Lung (tissue), 12 donors: Measurements from ENCODE around the gene TAOK1. TPM values are rescaled to one million over a fixed set of nuclear protein-coding genes. Genes with fewer than 3 reads are reported as not detected.

Source experiments
- ATAC-seq: fragments of 200-7000 bp; cut with Tn5 transposase; one replicate; pipeline ENCODE4 v1.9.1; 2020; ENCODE audit warnings: moderate number of reproducible peaks; ENCODE audit not compliant: insufficient read depth, low FRiP score
- DNase-seq, 3 donors: peaks; one replicate each; pipeline ENCODE4 v3.0.0-alpha.2; 2013 to 2017
- H3K27ac ChIP-seq, 2 donors: one replicate each; pipeline ENCODE4 v1.5.1; 2013; ENCODE audit warnings: mild to moderate bottlenecking in 2 of 2, moderate library complexity in 2 of 2, control low read depth in 1 of 2, inconsistent platforms in 1 of 2, low read depth in 1 of 2, low read length in 1 of 2
- H3K27me3 ChIP-seq, 3 donors: one replicate each; pipeline ENCODE4 v1.5.1; 2013; ENCODE audit warnings: low read length in 2 of 3; ENCODE audit not compliant: control insufficient read depth in 3 of 3, insufficient read depth in 3 of 3
- H3K36me3 ChIP-seq, 4 donors: one replicate each; pipeline ENCODE4 v1.5.1; 2013; ENCODE audit warnings: low read length in 4 of 4, mild to moderate bottlenecking in 1 of 4, moderate library complexity in 1 of 4; ENCODE audit not compliant: control insufficient read depth in 4 of 4, insufficient read depth in 4 of 4
- H3K4me1 ChIP-seq, 5 donors: one replicate each; pipeline ENCODE4 v1.5.1; 2013; ENCODE audit warnings: low read length in 5 of 5, mild to moderate bottlenecking in 2 of 5, moderate library complexity in 1 of 5; ENCODE audit not compliant: control insufficient read depth in 5 of 5, insufficient read depth in 5 of 5
- H3K4me3 ChIP-seq: one replicate; pipeline ENCODE4 v1.5.1; 2013; ENCODE audit warnings: mild to moderate bottlenecking, control low read depth, moderate library complexity
- H3K9ac ChIP-seq, 2 donors: one replicate each; pipeline ENCODE4 v1.5.1; 2013; ENCODE audit warnings: low read length in 2 of 2, control low read depth in 1 of 2; ENCODE audit not compliant: insufficient read depth in 1 of 2
- H3K9me3 ChIP-seq, 4 donors: one replicate each; pipeline ENCODE4 v1.5.1; 2013; ENCODE audit warnings: low read length in 3 of 4, mild to moderate bottlenecking in 1 of 4, moderate library complexity in 1 of 4; ENCODE audit not compliant: control insufficient read depth in 4 of 4, insufficient read depth in 3 of 4
- WGBS, 2 donors: extraction: QIAGEN DNeasy Blood & Tissue Kit; methylation state at CpG; one replicate each; pipeline ENCODE4 v1.1.7; 2013; 5-methylcytosine and 5-hydroxymethylcytosine counted together
- polyA plus RNA-seq, 2 donors: library from polyadenylated mRNA; stranded (reverse); fragments of 200-250 nt; gene quantifications; one replicate each; pipeline ENCODE4 v1.2.1, GENCODE V29; 2013
- total RNA-seq, 2 donors: library from RNA; depleted of rRNA in 1 of 2; stranded (reverse); fragments of >200 nt in 1 of 2; gene quantifications; one replicate each; pipeline ENCODE4 v1.2.1, GENCODE V29; 2014 to 2021
- TF ChIP-seq, protein P1 (sequence below): IDR thresholded peaks from 2 replicates; pipeline ENCODE4 v1.5.1; 2012; ENCODE audit warnings: mild to moderate bottlenecking; ENCODE audit errors: control extremely low read depth, extremely low read depth
- donor health status: control.
- donor health status: control.
- donor health status: Bipolar disorder and iron deficiency.
- donor health status: healthy.
- donor health status: DM: yes; HTN: yes; CAD: no.

The TAOK1 gene
- total and polyA plus RNA-seq, 4 donors = 8.8 to 81.0 (median 37.3) TPM

DNA sequence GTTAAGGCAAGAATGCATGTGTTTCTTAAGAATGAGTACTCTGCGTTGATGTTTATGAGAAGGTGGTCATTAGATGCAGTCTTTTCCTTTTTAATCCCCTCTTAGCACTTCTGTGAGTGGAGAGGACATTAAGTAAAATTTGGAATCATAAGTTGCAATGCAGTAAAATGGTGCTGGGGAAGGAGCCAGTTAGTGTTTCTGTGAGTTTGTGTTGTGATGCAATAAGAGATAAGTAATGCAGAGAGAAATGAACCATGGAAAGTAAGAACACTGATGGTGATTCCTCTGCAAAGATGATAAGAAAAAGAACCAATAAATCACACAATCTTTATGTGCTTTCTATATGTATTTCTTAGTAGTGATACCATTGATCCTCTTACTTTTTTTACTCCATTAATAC, 156.7 kb downstream of the TAOK1 start:
- H3K36me3 ChIP-seq = peaks cover 8 to 10% (median 8%) of the 10 kb centered on the region in 4 donors
- H3K4me1 ChIP-seq = peaks cover 0 to 60% (median 9%) of the 10 kb centered on the region in 5 donors
- H3K4me3 ChIP-seq = no peak overlapping the region
- no peak for ATAC-seq
- no peaks in the 10 kb centered on the region for H3K9me3 ChIP-seq
- no peaks in the 10 kb centered on the region for H3K27me3 ChIP-seq
- 88 to 89% methylated on average over 1 of the region's 1 CpG for WGBS, 2 donors
- DNase-seq = peak in 2 of 3 donors; percentile 54 to 61
- H3K27ac ChIP-seq = no peak overlapping the region
- H3K9ac ChIP-seq = no peak overlapping the region
- TF ChIP-seq, protein P1, sequence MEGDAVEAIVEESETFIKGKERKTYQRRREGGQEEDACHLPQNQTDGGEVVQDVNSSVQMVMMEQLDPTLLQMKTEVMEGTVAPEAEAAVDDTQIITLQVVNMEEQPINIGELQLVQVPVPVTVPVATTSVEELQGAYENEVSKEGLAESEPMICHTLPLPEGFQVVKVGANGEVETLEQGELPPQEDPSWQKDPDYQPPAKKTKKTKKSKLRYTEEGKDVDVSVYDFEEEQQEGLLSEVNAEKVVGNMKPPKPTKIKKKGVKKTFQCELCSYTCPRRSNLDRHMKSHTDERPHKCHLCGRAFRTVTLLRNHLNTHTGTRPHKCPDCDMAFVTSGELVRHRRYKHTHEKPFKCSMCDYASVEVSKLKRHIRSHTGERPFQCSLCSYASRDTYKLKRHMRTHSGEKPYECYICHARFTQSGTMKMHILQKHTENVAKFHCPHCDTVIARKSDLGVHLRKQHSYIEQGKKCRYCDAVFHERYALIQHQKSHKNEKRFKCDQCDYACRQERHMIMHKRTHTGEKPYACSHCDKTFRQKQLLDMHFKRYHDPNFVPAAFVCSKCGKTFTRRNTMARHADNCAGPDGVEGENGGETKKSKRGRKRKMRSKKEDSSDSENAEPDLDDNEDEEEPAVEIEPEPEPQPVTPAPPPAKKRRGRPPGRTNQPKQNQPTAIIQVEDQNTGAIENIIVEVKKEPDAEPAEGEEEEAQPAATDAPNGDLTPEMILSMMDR = no peak

- TF ChIP-seq, protein P1 = no peak
- 32 to 35% methylated on average over 5 of the region's 5 CpGs for WGBS, 2 donors
- H3K27me3 ChIP-seq = no peaks in the 10 kb centered on the region
- H3K9ac ChIP-seq = peak overlapping the region in 1 of 2 donors; percentile 40
- no peaks in the 10 kb centered on the region for H3K9me3 ChIP-seq
- no peak overlapping the region for H3K4me3 ChIP-seq
- H3K4me1 ChIP-seq = peaks cover 0 to 48% (median 9%) of the 10 kb centered on the region in 5 donors
- peaks cover 0 to 2% (median 2%) of the 10 kb centered on the region in 4 donors for H3K36me3 ChIP-seq
- no peak overlapping the region for H3K27ac ChIP-seq
- ATAC-seq = no peak
- peak; percentile 90 to 97 (median 92) for DNase-seq
Measured at GRCh38 chr17:29549177-29549923, 159.2 kb downstream of the TAOK1 start.

GRCh38 chr17:29555840-29556239, 165.7 kb downstream of the TAOK1 start:
- no peaks in the 10 kb centered on the region for H3K27me3 ChIP-seq
- no peak overlapping the region for H3K4me3 ChIP-seq
- no peak for ATAC-seq
- peaks cover 0 to 11% (median 0%) of the 10 kb centered on the region in 5 donors for H3K4me1 ChIP-seq
- no peaks in the 10 kb centered on the region for H3K9me3 ChIP-seq
- TF ChIP-seq, protein P1 = no peak
- 66 to 73% methylated on average over 3 of the region's 3 CpGs for WGBS, 2 donors
- H3K9ac ChIP-seq = no peak overlapping the region
- DNase-seq = no peak
- H3K27ac ChIP-seq = no peak overlapping the region
- H3K36me3 ChIP-seq = no peaks in the 10 kb centered on the region
